ENCODE results near the gene WDR33. TPM values are rescaled to one million over a fixed set of nuclear protein-coding genes. Genes with fewer than 3 reads are reported as not detected.

WDR33 gene
- total RNA-seq, 6 donors from 2014 or later: 33.7 to 76.3 (median 47.5) TPM

DNA sequence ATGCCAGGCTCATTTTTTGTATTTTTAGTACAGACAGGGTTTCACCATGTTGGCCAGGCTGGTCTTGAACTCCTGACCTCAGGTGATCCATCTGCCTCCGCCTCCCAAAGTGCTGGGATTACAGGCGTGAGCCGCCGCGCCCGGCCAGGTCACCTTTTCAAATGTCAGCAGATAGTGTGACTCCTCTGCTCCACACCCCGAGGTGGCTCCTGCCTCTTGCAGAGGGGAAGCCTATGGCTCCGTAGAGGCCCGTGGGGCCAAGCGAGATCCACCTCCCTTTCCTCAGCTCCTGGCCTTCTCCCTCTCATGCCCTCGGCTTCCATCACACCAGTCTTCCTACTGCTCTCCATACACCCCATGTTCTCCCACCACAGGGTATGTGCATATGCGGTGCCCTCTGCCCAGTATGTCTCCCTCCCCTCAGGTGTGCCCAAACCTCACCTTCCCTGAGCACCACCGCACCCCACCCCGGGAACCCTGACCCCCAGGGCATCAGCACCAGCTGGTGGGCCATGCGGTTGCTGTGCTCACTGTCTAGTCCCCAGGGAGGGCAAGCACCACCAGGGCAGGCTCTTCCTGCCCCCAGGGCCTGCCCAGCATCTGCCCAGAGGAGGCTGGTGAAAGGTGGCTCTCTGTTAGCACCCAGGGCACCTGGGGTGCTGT lies 154.3 kb downstream of the WDR33 start:
- Histone ChIP-seq H3K4me1 (peaks cover 48 to 63% (median 58%) of the 10 kb centered on the region in 4 donors), H3K27me3 (no peaks in the 10 kb centered on the region), H3K4me3 (no peak overlapping the region), H3K36me3 (peaks cover 0 to 69% (median 14%) of the 10 kb centered on the region in 4 donors), H3K27ac (peak overlapping the region; percentile 84 to 96 (median 85)), H3K9me3 (no peaks in the 10 kb centered on the region)
- ATAC-seq (ENCODE audit: low FRiP score in 2 of 2) (no peak), DNase-seq (peak in 1 of 2 donors; percentile 71)
- TF ChIP-seq EP300 (IDR thresholded peaks at IDR 0.05) (no peak), POLR2AphosphoS5 (IDR thresholded peaks at IDR 0.05) (no peak), POLR2A (IDR thresholded peaks at IDR 0.05) (no peak)
- TF ChIP-seq, protein P1, sequence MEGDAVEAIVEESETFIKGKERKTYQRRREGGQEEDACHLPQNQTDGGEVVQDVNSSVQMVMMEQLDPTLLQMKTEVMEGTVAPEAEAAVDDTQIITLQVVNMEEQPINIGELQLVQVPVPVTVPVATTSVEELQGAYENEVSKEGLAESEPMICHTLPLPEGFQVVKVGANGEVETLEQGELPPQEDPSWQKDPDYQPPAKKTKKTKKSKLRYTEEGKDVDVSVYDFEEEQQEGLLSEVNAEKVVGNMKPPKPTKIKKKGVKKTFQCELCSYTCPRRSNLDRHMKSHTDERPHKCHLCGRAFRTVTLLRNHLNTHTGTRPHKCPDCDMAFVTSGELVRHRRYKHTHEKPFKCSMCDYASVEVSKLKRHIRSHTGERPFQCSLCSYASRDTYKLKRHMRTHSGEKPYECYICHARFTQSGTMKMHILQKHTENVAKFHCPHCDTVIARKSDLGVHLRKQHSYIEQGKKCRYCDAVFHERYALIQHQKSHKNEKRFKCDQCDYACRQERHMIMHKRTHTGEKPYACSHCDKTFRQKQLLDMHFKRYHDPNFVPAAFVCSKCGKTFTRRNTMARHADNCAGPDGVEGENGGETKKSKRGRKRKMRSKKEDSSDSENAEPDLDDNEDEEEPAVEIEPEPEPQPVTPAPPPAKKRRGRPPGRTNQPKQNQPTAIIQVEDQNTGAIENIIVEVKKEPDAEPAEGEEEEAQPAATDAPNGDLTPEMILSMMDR (IDR thresholded peaks at IDR 0.05): no peak
- 86 to 88% methylated on average over 8 to 15 of the region's 15 CpGs for WGBS, 2 donors

DNA sequence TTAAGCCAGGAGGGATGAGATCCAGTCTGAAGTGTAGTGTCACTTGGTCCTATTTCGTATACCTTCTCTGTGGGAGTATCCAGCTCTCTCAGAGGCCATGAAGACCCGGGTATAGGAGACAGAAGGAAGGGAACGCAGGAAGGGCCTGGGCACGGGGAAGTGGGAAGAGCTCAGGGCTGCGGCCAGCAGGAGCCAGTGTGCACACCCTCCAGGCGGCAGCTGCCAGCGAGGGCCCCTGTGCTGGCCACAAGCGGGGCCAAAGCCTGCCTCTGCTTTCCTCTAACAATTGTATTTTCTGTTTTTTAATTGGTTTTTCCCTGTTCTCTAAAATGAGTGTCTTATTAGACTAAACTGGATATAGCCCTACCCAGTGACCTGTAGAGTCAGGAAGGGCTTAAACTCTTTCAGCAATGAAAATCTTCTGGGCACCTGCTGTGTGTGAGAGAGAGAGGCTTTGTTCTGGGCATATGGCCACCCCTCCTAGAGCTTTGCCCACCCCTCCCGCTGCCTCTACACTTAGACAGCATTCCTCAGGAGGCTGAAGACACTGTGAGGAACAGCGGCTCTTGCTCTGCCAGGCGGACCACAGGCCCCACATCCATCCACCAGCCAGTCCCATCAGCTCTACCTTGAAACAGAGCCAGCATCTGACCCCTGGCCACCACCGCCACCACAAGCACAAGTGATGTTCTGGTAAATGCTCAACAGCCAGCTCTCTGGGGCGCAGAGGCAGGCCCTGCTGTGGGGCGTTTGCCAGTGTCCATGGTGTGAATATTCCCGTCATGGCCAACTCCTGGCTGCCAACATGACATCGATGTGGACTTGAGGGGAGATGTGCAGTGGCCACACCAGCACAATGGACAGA lies 155.5 kb downstream of the WDR33 start:
- no peak for TF ChIP-seq POLR2AphosphoS5 (IDR thresholded peaks at IDR 0.05)
- no peak for TF ChIP-seq POLR2A (IDR thresholded peaks at IDR 0.05)
- TF ChIP-seq, protein P1 (IDR thresholded peaks at IDR 0.05): no peak
- TF ChIP-seq EP300 (IDR thresholded peaks at IDR 0.05): no peak
- 71 to 80% methylated on average over 12 to 16 of the region's 16 CpGs for WGBS, 2 donors
- Histone ChIP-seq H3K27ac (peak overlapping the region; percentile 25 to 96 (median 80)), H3K4me1 (peaks cover 36 to 57% (median 52%) of the 10 kb centered on the region in 4 donors), H3K4me3 (no peak overlapping the region), H3K36me3 (peaks cover 0 to 70% (median 14%) of the 10 kb centered on the region in 4 donors), H3K27me3 (no peaks in the 10 kb centered on the region), H3K9me3 (no peaks in the 10 kb centered on the region)
- DNase-seq (peak in 1 of 2 donors; percentile 43), ATAC-seq (ENCODE audit: low FRiP score in 2 of 2) (no peak)

DNA sequence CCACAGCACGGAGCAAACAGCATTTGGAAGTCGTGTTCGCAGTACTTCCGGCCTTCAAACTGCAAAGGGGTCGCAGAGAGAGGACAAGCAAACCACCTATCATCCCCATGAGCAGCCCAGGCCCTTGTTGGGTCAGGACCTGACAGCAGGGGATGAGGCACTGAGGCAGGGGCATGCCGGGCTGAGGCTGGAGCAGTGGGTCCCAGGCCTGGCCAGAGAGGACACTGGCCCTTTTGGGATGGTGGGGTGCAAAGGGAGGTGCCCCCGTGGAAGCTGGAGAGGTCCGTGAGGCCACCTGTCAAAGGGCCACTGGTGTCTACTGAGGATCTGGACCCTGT lies 156.2 kb downstream of the WDR33 start:
- H3K4me1 ChIP-seq: peaks cover 33 to 58% (median 53%) of the 10 kb centered on the region in 4 donors
- H3K4me3 ChIP-seq: no peak overlapping the region
- H3K9me3 ChIP-seq: no peaks in the 10 kb centered on the region
- ATAC-seq (ENCODE audit: low FRiP score in 2 of 2): no peak
- peaks cover 0 to 69% (median 14%) of the 10 kb centered on the region in 4 donors for H3K36me3 ChIP-seq
- no peaks in the 10 kb centered on the region for H3K27me3 ChIP-seq
- peak in 1 of 2 donors; percentile 49 for DNase-seq
- TF ChIP-seq EP300 (IDR thresholded peaks at IDR 0.05) (no peak), POLR2AphosphoS5 (IDR thresholded peaks at IDR 0.05) (no peak), POLR2A (IDR thresholded peaks at IDR 0.05) (no peak)
- TF ChIP-seq, protein P1 (IDR thresholded peaks at IDR 0.05): no peak
- peak overlapping the region; percentile 25 to 96 (median 80) for H3K27ac ChIP-seq
- WGBS, 2 donors: 87 to 91% methylated on average over 7 to 8 of the region's 8 CpGs

DNA sequence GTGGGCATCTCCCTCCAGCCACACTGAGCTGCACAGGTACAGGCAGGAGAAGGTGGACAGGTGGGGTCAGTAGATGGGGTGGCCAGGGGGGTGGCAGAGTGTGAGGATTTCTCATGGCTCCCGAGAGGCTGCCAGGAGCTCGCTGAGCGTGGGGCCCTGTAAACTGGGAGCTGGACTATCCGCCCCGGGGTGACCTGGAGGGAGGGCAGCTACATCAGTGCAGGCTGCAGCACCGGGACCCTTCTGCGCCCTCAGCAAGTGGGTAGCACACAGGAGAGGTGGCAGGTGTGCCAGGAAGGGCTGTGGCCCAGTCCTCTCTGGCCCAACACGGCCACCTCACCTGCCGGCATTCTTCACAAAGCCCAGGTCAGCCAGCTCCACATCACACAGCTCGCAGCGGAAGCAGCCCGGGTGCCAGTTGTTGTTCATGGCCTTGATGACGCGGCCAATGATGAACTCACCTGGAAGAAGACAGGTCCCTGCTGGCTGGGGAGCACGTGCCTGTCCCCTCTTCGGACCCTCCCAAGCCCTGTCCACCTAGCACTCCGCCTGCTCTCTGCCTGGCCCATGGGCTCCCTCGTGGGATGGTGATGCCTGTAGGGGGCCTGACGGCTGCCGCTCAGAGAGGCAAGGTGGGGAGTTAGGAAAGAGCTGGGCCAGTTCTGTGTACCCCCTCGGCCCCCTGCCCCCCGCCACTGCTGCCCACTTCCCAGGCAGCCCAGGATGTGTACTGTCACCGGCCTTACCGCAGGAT lies 156.7 kb downstream of the WDR33 start:
- peaks cover 38 to 61% (median 55%) of the 10 kb centered on the region in 4 donors for H3K4me1 ChIP-seq
- WGBS, 2 donors: 90 to 95% methylated on average over 12 to 19 of the region's 24 CpGs
- no peaks in the 10 kb centered on the region for H3K9me3 ChIP-seq
- H3K36me3 ChIP-seq: peaks cover 0 to 69% (median 14%) of the 10 kb centered on the region in 4 donors
- no peak for ATAC-seq (ENCODE audit: low FRiP score in 2 of 2)
- H3K27ac ChIP-seq: peak overlapping the region; percentile 25 to 96 (median 80)
- peak in 1 of 2 donors; percentile 64 for DNase-seq
- H3K27me3 ChIP-seq: no peaks in the 10 kb centered on the region
- H3K4me3 ChIP-seq: no peak overlapping the region
- TF ChIP-seq POLR2AphosphoS5 (IDR thresholded peaks at IDR 0.05) (no peak), EP300 (IDR thresholded peaks at IDR 0.05) (no peak), POLR2A (IDR thresholded peaks at IDR 0.05) (no peak)
- TF ChIP-seq, protein P1 (IDR thresholded peaks at IDR 0.05): no peak
